Neural progenitor cell (in vitro differentiated cells): Measurements from ENCODE around the gene TSPAN18.

Experiments
- CTCF ChIP-seq: fragments of 200-600 bp; sonication (generic); IDR thresholded peaks from 2 replicates; pipeline ENCODE4 v1.5.1; 2017; ENCODE audit warnings: antibody characterized with exemption, mild to moderate bottlenecking
- EZH2phosphoT487 ChIP-seq: fragments of 200-600 bp; sonication (generic); IDR thresholded peaks from 2 replicates; pipeline ENCODE4 v1.6.1; 2017; ENCODE audit warnings: antibody characterized with exemption

- no peak for TF ChIP-seq CTCF
- no peak for TF ChIP-seq EZH2phosphoT487
Measured at GRCh38 chr11:44857490-44858090, 130.8 kb downstream of the TSPAN18 start.
